GM10266 (cell line): ENCODE data around the gene ATP9B.

Experiments
- DNase-seq: peaks from one replicate; pipeline ENCODE4 v3.0.0; 2012; ENCODE audit errors: extremely low spot score
- CTCF ChIP-seq: IDR thresholded peaks from 2 replicates; pipeline ENCODE4 v1.5.1; 2012; ENCODE audit warnings: mild to moderate bottlenecking, low read depth; ENCODE audit not compliant: control insufficient read depth, insufficient read depth; ENCODE audit errors: missing control alignments

Gene ATP9B

GRCh38 chr18:79393635-79394533, 324.7 kb downstream of the ATP9B start:
- DNase-seq, result peak; percentile 81
- no peak for TF ChIP-seq CTCF

- DNase-seq, result peak; percentile 74
Measured at GRCh38 chr18:79394534-79395307, 325.5 kb downstream of the ATP9B start.

GRCh38 chr18:79395308-79395640, 326.1 kb downstream of the ATP9B start:
- DNase-seq, result no peak
- TF ChIP-seq CTCF, result no peak

More at GRCh38 chr18:79394534-79395307, 325.5 kb downstream of the ATP9B start:
- TF ChIP-seq CTCF, result no peak

- TF ChIP-seq CTCF, result no peak
- peak; percentile 92 for DNase-seq
Measured at GRCh38 chr18:79395761-79396404, 326.7 kb downstream of the ATP9B start, which contains the start of gene NFATC1. Gene NFATC1 (plus strand): TSS chr18:79395930. CDS start chr18:79396225, 295 bp downstream.

- peak; percentile 66 for TF ChIP-seq CTCF
- DNase-seq, result peak; percentile 80
Measured at GRCh38 chr18:79396431-79397246, 327.4 kb downstream of the ATP9B start.

GRCh38 chr18:79397247-79397829, 328.1 kb downstream of the ATP9B start:
- TF ChIP-seq CTCF, result no peak

More at GRCh38 chr18:79397247-79397829, 328.1 kb downstream of the ATP9B start:
- no peak for DNase-seq
